SK-N-SH treated with all-trans-retinoic acid at 6 μM for 48 hours (cell line): ENCODE measurements around the gene ZNF511.

Experiments
- ATAC-seq: fragments of 200-7000 bp; cut with Tn5 transposase; 3 replicates; pipeline ENCODE4 v1.9.1; 2020; ENCODE audit warnings: mild to moderate bottlenecking, moderate library complexity
- ARNTL ChIP-seq: fragments of 450-650 bp; formaldehyde crosslinking; IDR thresholded peaks from 2 replicates; pipeline ENCODE4 v1.5.0; 2020; ENCODE audit warnings: low read depth, mild to moderate bottlenecking, moderate library complexity, borderline replicate concordance
- BACH2 ChIP-seq: fragments of 250-450 bp; sonication (Bioruptor Pico); IDR thresholded peaks from 2 replicates; pipeline ENCODE4 v1.9.0; 2021; ENCODE audit warnings: mild to moderate bottlenecking, borderline replicate concordance
- CREB5 ChIP-seq: fragments of 250-450 bp; sonication (Bioruptor Pico); IDR thresholded peaks from 2 replicates; pipeline ENCODE4 v1.5.1; 2020; ENCODE audit warnings: low read depth, mild to moderate bottlenecking, moderate library complexity
- CSDC2 ChIP-seq: fragments of 250-450 bp; sonication (Bioruptor Pico); IDR thresholded peaks from 2 replicates; pipeline ENCODE4 v1.5.0; 2020; ENCODE audit warnings: mild to moderate bottlenecking, moderate library complexity
- CSRNP3 ChIP-seq: fragments of 250-450 bp; sonication (Bioruptor Pico); IDR thresholded peaks from 2 replicates; pipeline ENCODE4 v1.5.1; 2021; ENCODE audit warnings: mild to moderate bottlenecking, moderate library complexity
- ESRRG ChIP-seq: fragments of 250-450 bp; sonication (Bioruptor Pico); IDR thresholded peaks from 2 replicates; pipeline ENCODE4 v1.6.1; 2021; ENCODE audit warnings: mild to moderate bottlenecking
- GLIS3 ChIP-seq: fragments of 250-450 bp; sonication (Bioruptor Pico); IDR thresholded peaks from 2 replicates; pipeline ENCODE4 v1.5.0; 2020; ENCODE audit warnings: mild to moderate bottlenecking, moderate library complexity
- ISL1 ChIP-seq: fragments of 250-450 bp; sonication (Bioruptor Pico); IDR thresholded peaks from 2 replicates; pipeline ENCODE4 v2.1.2; 2022; ENCODE audit warnings: mild to moderate bottlenecking, moderate library complexity
- OSR1 ChIP-seq: fragments of 250-450 bp; sonication (Bioruptor Pico); IDR thresholded peaks from 2 replicates; pipeline ENCODE4 v1.8.0; 2022; ENCODE audit warnings: moderate library complexity, mild to moderate bottlenecking, inconsistent platforms
- PATZ1 ChIP-seq: fragments of 250-450 bp; sonication (Bioruptor Pico); IDR thresholded peaks from 2 replicates; pipeline ENCODE4 v1.8.0; 2020; ENCODE audit warnings: mild to moderate bottlenecking, moderate library complexity, borderline replicate concordance
- PPARA ChIP-seq: fragments of 250-450 bp; sonication (Bioruptor Pico); IDR thresholded peaks from 2 replicates; pipeline ENCODE4 v1.5.0; 2020; ENCODE audit warnings: mild to moderate bottlenecking, borderline replicate concordance
- RARB ChIP-seq: fragments of 250-450 bp; sonication (Bioruptor Pico); IDR thresholded peaks from 2 replicates; pipeline ENCODE4 v1.8.0; 2021; ENCODE audit warnings: mild to moderate bottlenecking, moderate library complexity
- SNAI2 ChIP-seq: fragments of 250-450 bp; sonication (Bioruptor Pico); IDR thresholded peaks from 2 replicates; pipeline ENCODE4 v1.5.0; 2020; ENCODE audit warnings: mild to moderate bottlenecking, moderate library complexity
- TCF4 ChIP-seq: fragments of 250-450 bp; sonication (Bioruptor Pico); IDR thresholded peaks from 2 replicates; pipeline ENCODE4 v1.8.0; 2021; ENCODE audit warnings: mild to moderate bottlenecking, moderate library complexity, borderline replicate concordance
- TOX ChIP-seq: fragments of 250-450 bp; sonication (Bioruptor Pico); IDR thresholded peaks from 2 replicates; pipeline ENCODE4 v1.8.0; 2021; ENCODE audit warnings: mild to moderate bottlenecking, moderate library complexity, borderline replicate concordance
- ZC3H10 ChIP-seq: fragments of 250-450 bp; sonication (Bioruptor Pico); IDR thresholded peaks from 2 replicates; pipeline ENCODE4 v1.5.1; 2021; ENCODE audit warnings: mild to moderate bottlenecking, moderate library complexity
- ZFP3 ChIP-seq: fragments of 250-450 bp; sonication (Bioruptor Pico); IDR thresholded peaks from 2 replicates; pipeline ENCODE4 v1.5.0; 2020; ENCODE audit warnings: mild to moderate bottlenecking, moderate library complexity
- ZFP30 ChIP-seq: fragments of 450-650 bp; formaldehyde crosslinking; IDR thresholded peaks from 2 replicates; pipeline ENCODE4 v1.5.0; 2022; ENCODE audit warnings: mild to moderate bottlenecking, moderate library complexity
- ZNF565 ChIP-seq: fragments of 450-650 bp; formaldehyde crosslinking; conservative IDR thresholded peaks from 2 replicates; pipeline ENCODE4 v1.5.0; 2020; ENCODE audit warnings: low read depth, mild to moderate bottlenecking, moderate library complexity
- ZNF70 ChIP-seq: fragments of 450-650 bp; formaldehyde crosslinking; IDR thresholded peaks from 2 replicates; pipeline ENCODE4 v1.5.0; 2020; ENCODE audit warnings: mild to moderate bottlenecking, moderate library complexity
- ZNF8 ChIP-seq: fragments of 450-650 bp; formaldehyde crosslinking; IDR thresholded peaks from 2 replicates; pipeline ENCODE4 v1.5.0; 2020; ENCODE audit warnings: mild to moderate bottlenecking, moderate library complexity
- TF ChIP-seq, protein P1 (sequence below): fragments of 250-450 bp; sonication (Bioruptor Pico); IDR thresholded peaks from 2 replicates; pipeline ENCODE4 v1.8.0; 2021; ENCODE audit warnings: low read depth, mild to moderate bottlenecking, moderate library complexity, borderline replicate concordance
- TF ChIP-seq, protein P2 (sequence below): fragments of 250-450 bp; sonication (Bioruptor Pico); IDR thresholded peaks from 2 replicates; pipeline ENCODE4 v1.5.0; 2020; ENCODE audit warnings: mild to moderate bottlenecking, moderate library complexity

The ZNF511 gene

DNA sequence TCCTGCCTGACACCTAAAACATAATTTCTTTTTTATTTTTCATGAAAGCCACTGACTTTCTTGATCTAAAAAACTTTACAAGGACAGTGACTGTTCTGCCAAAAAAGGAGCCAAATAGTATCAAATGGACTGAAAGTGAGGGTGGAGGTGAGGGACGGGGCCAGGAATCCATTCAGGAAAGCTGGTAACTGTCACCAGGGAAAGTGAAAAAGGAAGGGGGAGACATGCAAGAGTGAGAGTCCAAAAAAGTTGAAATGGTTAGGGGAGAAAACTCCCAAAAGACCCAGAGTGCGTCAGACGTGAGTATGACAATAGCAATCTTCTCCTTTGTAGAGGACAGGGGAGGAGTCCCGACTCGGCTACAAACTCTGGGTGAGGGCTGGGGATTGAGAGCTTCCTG lies 35.5 kb downstream of the ZNF511 start:
- no peak for TF ChIP-seq CSDC2
- no peak for TF ChIP-seq ZNF565 (CRISPR knock-in tag)
- TF ChIP-seq PATZ1 (CRISPR knock-in tag) = no peak
- TF ChIP-seq, protein P1, sequence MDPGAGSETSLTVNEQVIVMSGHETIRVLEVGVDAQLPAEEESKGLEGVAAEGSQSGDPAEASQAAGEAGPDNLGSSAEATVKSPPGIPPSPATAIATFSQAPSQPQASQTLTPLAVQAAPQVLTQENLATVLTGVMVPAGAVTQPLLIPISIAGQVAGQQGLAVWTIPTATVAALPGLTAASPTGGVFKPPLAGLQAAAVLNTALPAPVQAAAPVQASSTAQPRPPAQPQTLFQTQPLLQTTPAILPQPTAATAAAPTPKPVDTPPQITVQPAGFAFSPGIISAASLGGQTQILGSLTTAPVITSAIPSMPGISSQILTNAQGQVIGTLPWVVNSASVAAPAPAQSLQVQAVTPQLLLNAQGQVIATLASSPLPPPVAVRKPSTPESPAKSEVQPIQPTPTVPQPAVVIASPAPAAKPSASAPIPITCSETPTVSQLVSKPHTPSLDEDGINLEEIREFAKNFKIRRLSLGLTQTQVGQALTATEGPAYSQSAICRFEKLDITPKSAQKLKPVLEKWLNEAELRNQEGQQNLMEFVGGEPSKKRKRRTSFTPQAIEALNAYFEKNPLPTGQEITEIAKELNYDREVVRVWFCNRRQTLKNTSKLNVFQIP (CRISPR knock-in tag) = no peak
- TF ChIP-seq ZNF8 (CRISPR knock-in tag) = no peak
- no peak for TF ChIP-seq ZC3H10 (CRISPR knock-in tag)
- TF ChIP-seq OSR1 (CRISPR knock-in tag) = no peak
- TF ChIP-seq TOX = no peak
- TF ChIP-seq BACH2 (CRISPR knock-in tag) = no peak
- TF ChIP-seq ARNTL = no peak
- TF ChIP-seq ISL1 (CRISPR knock-in tag) = no peak
- TF ChIP-seq CSRNP3 (CRISPR knock-in tag) = no peak
- TF ChIP-seq TCF4 (CRISPR knock-in tag) = no peak
- TF ChIP-seq, protein P2, sequence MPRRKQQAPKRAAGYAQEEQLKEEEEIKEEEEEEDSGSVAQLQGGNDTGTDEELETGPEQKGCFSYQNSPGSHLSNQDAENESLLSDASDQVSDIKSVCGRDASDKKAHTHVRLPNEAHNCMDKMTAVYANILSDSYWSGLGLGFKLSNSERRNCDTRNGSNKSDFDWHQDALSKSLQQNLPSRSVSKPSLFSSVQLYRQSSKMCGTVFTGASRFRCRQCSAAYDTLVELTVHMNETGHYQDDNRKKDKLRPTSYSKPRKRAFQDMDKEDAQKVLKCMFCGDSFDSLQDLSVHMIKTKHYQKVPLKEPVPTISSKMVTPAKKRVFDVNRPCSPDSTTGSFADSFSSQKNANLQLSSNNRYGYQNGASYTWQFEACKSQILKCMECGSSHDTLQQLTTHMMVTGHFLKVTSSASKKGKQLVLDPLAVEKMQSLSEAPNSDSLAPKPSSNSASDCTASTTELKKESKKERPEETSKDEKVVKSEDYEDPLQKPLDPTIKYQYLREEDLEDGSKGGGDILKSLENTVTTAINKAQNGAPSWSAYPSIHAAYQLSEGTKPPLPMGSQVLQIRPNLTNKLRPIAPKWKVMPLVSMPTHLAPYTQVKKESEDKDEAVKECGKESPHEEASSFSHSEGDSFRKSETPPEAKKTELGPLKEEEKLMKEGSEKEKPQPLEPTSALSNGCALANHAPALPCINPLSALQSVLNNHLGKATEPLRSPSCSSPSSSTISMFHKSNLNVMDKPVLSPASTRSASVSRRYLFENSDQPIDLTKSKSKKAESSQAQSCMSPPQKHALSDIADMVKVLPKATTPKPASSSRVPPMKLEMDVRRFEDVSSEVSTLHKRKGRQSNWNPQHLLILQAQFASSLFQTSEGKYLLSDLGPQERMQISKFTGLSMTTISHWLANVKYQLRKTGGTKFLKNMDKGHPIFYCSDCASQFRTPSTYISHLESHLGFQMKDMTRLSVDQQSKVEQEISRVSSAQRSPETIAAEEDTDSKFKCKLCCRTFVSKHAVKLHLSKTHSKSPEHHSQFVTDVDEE (CRISPR knock-in tag) = no peak
- no peak for TF ChIP-seq CREB5 (CRISPR knock-in tag)
- no peak for TF ChIP-seq ZFP30 (CRISPR knock-in tag)
- TF ChIP-seq RARB (CRISPR knock-in tag) = no peak
- no peak for TF ChIP-seq ZFP3 (CRISPR knock-in tag)
- TF ChIP-seq PPARA (CRISPR knock-in tag) = no peak
- TF ChIP-seq, all 23 proteins: peak for 0
- ATAC-seq = no peak

GRCh38 chr10:133346413-133346812 lies 37.7 kb downstream of the ZNF511 start:
- no peak for ATAC-seq
- TF ChIP-seq PPARA (CRISPR knock-in tag) (no peak), CSDC2 (no peak), BACH2 (CRISPR knock-in tag) (no peak), TOX (no peak), ZNF70 (CRISPR knock-in tag) (no peak), ESRRG (CRISPR knock-in tag) (no peak), CSRNP3 (CRISPR knock-in tag) (no peak), TCF4 (CRISPR knock-in tag) (no peak), SNAI2 (CRISPR knock-in tag) (no peak), GLIS3 (CRISPR knock-in tag) (no peak), ARNTL (no peak), RARB (CRISPR knock-in tag) (no peak), ZNF8 (CRISPR knock-in tag) (no peak), ISL1 (CRISPR knock-in tag) (no peak), OSR1 (CRISPR knock-in tag) (no peak), ZC3H10 (CRISPR knock-in tag) (no peak)
- TF ChIP-seq, protein P1 (CRISPR knock-in tag) = no peak
- TF ChIP-seq, protein P2 (CRISPR knock-in tag) = no peak
